ENCODE measurements around the gene ARL1. TPM values are rescaled to one million over a fixed set of nuclear protein-coding genes. Genes with fewer than 3 reads are reported as not detected.

Gene ARL1
- total and polyA plus RNA-seq, 2 of the 4 experiments (the other 2 are of a cell fraction) = 124 to 163 TPM

GRCh38 chr12:101351682-101352081 is 55.9 kb downstream of the ARL1 start:
- no peaks in the 10 kb centered on the region for H3K9me1 ChIP-seq (ENCODE audit: insufficient read depth, low read length)
- no peak overlapping the region for H3K56ac ChIP-seq (ENCODE audit: extremely low read depth, insufficient read depth, low read length)
- dilution Hi-C loops (cut with HindIII; ENCODE audit: low sequenced_read_pairs, unreplicated experiment) = no loop called here
- H3K14ac ChIP-seq (replicated peaks; ENCODE audit: low read depth, low read length) = no peak overlapping the region
- in situ Hi-C loops (cut with MboI; ENCODE audit: low sequenced_read_pairs) = no loop called here
- no peak overlapping the region for H3K18ac ChIP-seq (ENCODE audit: low read depth, low read length)
- ATAC-seq (ENCODE audit: low read depth) (no peak), DNase-seq (no peak)
- no peaks in the 10 kb centered on the region for H3K27me3 ChIP-seq (ENCODE audit: control insufficient read depth, insufficient read depth, low read length)
- no peaks in the 10 kb centered on the region for H3K79me1 ChIP-seq (ENCODE audit: low read depth in 1 of 2, low read length in 2 of 2)
- no peak overlapping the region for H3K4me2 ChIP-seq (ENCODE audit: low read depth, low read length)
- H3K9me3 ChIP-seq (ENCODE audit: control insufficient read depth, insufficient read depth, low read length) = no peaks in the 10 kb centered on the region
- H3K36me3 ChIP-seq (ENCODE audit: control insufficient read depth, insufficient read depth, low read length) = peaks cover 16% of the 10 kb centered on the region
- no peak overlapping the region for H3K4ac ChIP-seq (ENCODE audit: low read depth, low read length)
- no peak for TF ChIP-seq MAFK (IDR thresholded peaks at IDR 0.05; ENCODE audit: low read depth, low read length)
- no peak for TF ChIP-seq BHLHE40 (IDR thresholded peaks at IDR 0.05; ENCODE audit: low read depth, low read length)
- no peak for TF ChIP-seq CHD1 (IDR thresholded peaks at IDR 0.05; ENCODE audit: low read depth, low read length)
- TF ChIP-seq MXI1 (IDR thresholded peaks at IDR 0.05; ENCODE audit: borderline replicate concordance, low read depth, low read length) = no peak
- TF ChIP-seq CTCF (conservative IDR thresholded peaks at IDR 0.05; ENCODE audit: low read depth, low read length) = no peak
- TF ChIP-seq SMC3 (IDR thresholded peaks at IDR 0.05; ENCODE audit: low read depth, low read length) = no peak
- no peak for TF ChIP-seq RFX5 (IDR thresholded peaks at IDR 0.05; ENCODE audit: low read depth, low read length)
- TF ChIP-seq MAZ (IDR thresholded peaks at IDR 0.05; ENCODE audit: borderline replicate concordance, low read depth, low read length) = no peak
- TF ChIP-seq POLR2A (IDR thresholded peaks at IDR 0.05; ENCODE audit: low read depth, low read length) = no peak
- TF ChIP-seq CEBPB (IDR thresholded peaks at IDR 0.05; ENCODE audit: low read depth, low read length) = no peak
- no peak for TF ChIP-seq NFE2L2 (IDR thresholded peaks at IDR 0.05; ENCODE audit: low read depth, low read length)
- no peak for TF ChIP-seq USF2 (IDR thresholded peaks at IDR 0.05; ENCODE audit: low read depth, low read length)
- TF ChIP-seq RAD21 (IDR thresholded peaks at IDR 0.05; ENCODE audit: low read length) = no peak
- no peak for TF ChIP-seq FOS (IDR thresholded peaks at IDR 0.05; ENCODE audit: low read depth, low read length)
- no peak for TF ChIP-seq RCOR1 (IDR thresholded peaks at IDR 0.05; ENCODE audit: insufficient replicate concordance, low read length)
- TF ChIP-seq, protein P1, sequence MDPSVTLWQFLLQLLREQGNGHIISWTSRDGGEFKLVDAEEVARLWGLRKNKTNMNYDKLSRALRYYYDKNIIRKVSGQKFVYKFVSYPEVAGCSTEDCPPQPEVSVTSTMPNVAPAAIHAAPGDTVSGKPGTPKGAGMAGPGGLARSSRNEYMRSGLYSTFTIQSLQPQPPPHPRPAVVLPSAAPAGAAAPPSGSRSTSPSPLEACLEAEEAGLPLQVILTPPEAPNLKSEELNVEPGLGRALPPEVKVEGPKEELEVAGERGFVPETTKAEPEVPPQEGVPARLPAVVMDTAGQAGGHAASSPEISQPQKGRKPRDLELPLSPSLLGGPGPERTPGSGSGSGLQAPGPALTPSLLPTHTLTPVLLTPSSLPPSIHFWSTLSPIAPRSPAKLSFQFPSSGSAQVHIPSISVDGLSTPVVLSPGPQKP (IDR thresholded peaks at IDR 0.05; ENCODE audit: borderline replicate concordance, low read depth, low read length) = no peak
- no peak overlapping the region for H3K27ac ChIP-seq (ENCODE audit: insufficient read depth, low read length)
- no peaks in the 10 kb centered on the region for H3K4me1 ChIP-seq (ENCODE audit: control insufficient read depth, insufficient read depth, low read length)
- no peak overlapping the region for H3K4me3 ChIP-seq (ENCODE audit: insufficient read depth, low read depth, low read length)
- ChIA-PET POLR2A (ENCODE audit: unreplicated experiment) (no interaction called here), CTCF (no interaction called here)
- H2BK120ac ChIP-seq (ENCODE audit: low read depth, low read length) = no peak overlapping the region
- WGBS, 2 experiments (ENCODE audit: extremely low coverage in 2 of 2, insufficient read length in 1 of 2) = no CpG with 5 or more reads among the region's 4 CpGs
- BruUV-seq (replicated peaks) = no TSS peak
- no peak overlapping the region for H4K8ac ChIP-seq (ENCODE audit: low read depth in 2 of 2, low read length in 2 of 2)
- intact Hi-C loops (cut with micrococcal nuclease) = no loop called here
- no peak overlapping the region for H2AFZ ChIP-seq (replicated peaks; ENCODE audit: low read length, poor library complexity)
- H2AK5ac ChIP-seq (ENCODE audit: low read depth, low read length) = no peak overlapping the region
- H2BK15ac ChIP-seq (ENCODE audit: low read depth, low read length) = no peak overlapping the region
- no peak overlapping the region for H2BK5ac ChIP-seq (ENCODE audit: low read depth, low read length, poor library complexity, severe bottlenecking)
- H3K23ac ChIP-seq (ENCODE audit: low read depth, low read length) = no peak overlapping the region
- H4K20me1 ChIP-seq (ENCODE audit: insufficient read depth, low read length) = no peaks in the 10 kb centered on the region
- H4K91ac ChIP-seq (ENCODE audit: insufficient read depth, low read depth, low read length) = no peak overlapping the region
- H4K5ac ChIP-seq (ENCODE audit: low read depth, low read length) = no peak overlapping the region
- H2AK9ac ChIP-seq (replicated peaks; ENCODE audit: low read depth, low read length, poor library complexity) = no peak overlapping the region
- H2BK20ac ChIP-seq (ENCODE audit: low read depth, low read length) = no peak overlapping the region
- H3K9ac ChIP-seq (ENCODE audit: low read depth, low read length) = no peak overlapping the region
